Stomach (tissue), 4 donors: ENCODE data around the gene SCGB1D2.

Source experiments
- CTCF ChIP-seq, 7 experiments: fragments of 450-650 bp in 4 of 7; fragments of 200-600 bp in 3 of 7; sonication (generic) in 3 of 7; IDR thresholded peaks; one replicate each; pipeline ENCODE4 v1.5.1; 2016 to 2019; ENCODE audit warnings: antibody characterized with exemption in 7 of 7, control low read depth in 2 of 7, mild to moderate bottlenecking in 1 of 7
- EP300 ChIP-seq: sonication (generic); formaldehyde crosslinking; IDR thresholded peaks from one replicate; pipeline ENCODE4 v1.6.1; 2017; ENCODE audit warnings: antibody characterized with exemption
- POLR2A ChIP-seq, 4 donors: fragments of 450-650 bp; IDR thresholded peaks; one replicate each; pipeline ENCODE4 v1.6.1; 2016; ENCODE audit warnings: antibody characterized with exemption in 4 of 4, control low read depth in 2 of 4, mild to moderate bottlenecking in 1 of 4, moderate library complexity in 1 of 4
- POLR2AphosphoS5 ChIP-seq, 3 donors: sonication (generic); formaldehyde crosslinking; IDR thresholded peaks; one replicate each; pipeline ENCODE4 v1.6.1; 2016; ENCODE audit warnings: antibody characterized with exemption in 3 of 3

GRCh38 chr11:62260261-62260953 is 18.4 kb downstream of the SCGB1D2 start:
- TF ChIP-seq POLR2A (IDR thresholded peaks at IDR 0.05) (no peak), CTCF (IDR thresholded peaks at IDR 0.05) (no peak), POLR2AphosphoS5 (IDR thresholded peaks at IDR 0.05) (no peak), EP300 (no peak)
